C4-2B (cell line): Measurements from ENCODE around the gene CCIN.

ENCODE experiments used
- CTCF ChIP-seq: fragments of 450-650 bp; conservative IDR thresholded peaks from 2 replicates; pipeline ENCODE4 v1.5.1; 2017; ENCODE audit warnings: mild to moderate bottlenecking
- ZFX ChIP-seq: fragments of 450-650 bp; IDR thresholded peaks from 2 replicates; pipeline ENCODE4 v1.6.1; 2017

GRCh38 chr9:36127652-36128244 lies 41.4 kb upstream of the CCIN start:
- TF ChIP-seq CTCF: no peak
- no peak for TF ChIP-seq ZFX
